SK-N-SH (cell line): Measurements from ENCODE around the gene TMEM138. TPM values are rescaled to one million over a fixed set of nuclear protein-coding genes. Genes with fewer than 3 reads are reported as not detected.

Experiments
- CTCF ChIA-PET: fragments of 300-600, 350-600 bp; formaldehyde crosslinking; extraction: SDS; loops from one replicate; lab custom pipeline; 2021; lab: Yijun Ruan, JAX
- POLR2A ChIA-PET: fragments of 350-600 bp; sonication (Branson Sonifier 250); formaldehyde crosslinking; extraction: SDS; loops from one replicate; lab custom pipeline; 2020; ENCODE audit warnings: antibody characterized with exemption, inconsistent platforms; lab: Yijun Ruan, JAX
- DNase-seq: peaks from one replicate; pipeline ENCODE4 v3.0.0; 2012
- H2AFZ ChIP-seq: fragments of 200-600 bp; sonication (generic); 2 replicates; pipeline ENCODE4 v1.8.1; 2016; ENCODE audit warnings: antibody characterized with exemption, mild to moderate bottlenecking, low read depth
- H3F3A ChIP-seq: fragments of 200-600 bp; sonication (generic); replicated peaks from 2 replicates; pipeline ENCODE3; 2016; ENCODE audit warnings: antibody characterized with exemption, mild to moderate bottlenecking; ENCODE audit not compliant: insufficient read depth
- H3K27ac ChIP-seq, 2 experiments: fragments of 200-500 bp in 1 of 2; fragments of 200-600 bp in 1 of 2; sonication (Bioruptor generic) in 1 of 2; sonication (generic), shearing (Covaris generic) in 1 of 2; 2 replicates each; pipeline versions ENCODE4 v1.5.1 to v1.6.1; 2014 to 2016; ENCODE audit warnings: low read depth in 2 of 2, inconsistent platforms in 1 of 2, low read length in 1 of 2, mild to moderate bottlenecking in 1 of 2, mixed read lengths in 1 of 2
- H3K27me3 ChIP-seq: fragments of 200-600 bp; sonication (generic), shearing (Covaris generic); 2 replicates; pipeline ENCODE4 v1.6.1; 2016; ENCODE audit warnings: mixed run types; ENCODE audit not compliant: insufficient read depth
- H3K36me3 ChIP-seq, 2 experiments: fragments of 200-500 bp in 1 of 2; fragments of 200-600 bp in 1 of 2; sonication (Bioruptor generic) in 1 of 2; sonication (generic) in 1 of 2; replicated peaks in 1 of 2; 2 replicates each; pipeline versions ENCODE3 to v1.5.1; 2014 to 2016; ENCODE audit warnings: low read length in 1 of 2, mild to moderate bottlenecking in 1 of 2; ENCODE audit not compliant: insufficient read depth in 2 of 2, control insufficient read depth in 1 of 2
- H3K4me1 ChIP-seq, 2 experiments: fragments of 200-500 bp in 1 of 2; fragments of 200-600 bp in 1 of 2; sonication (Bioruptor generic) in 1 of 2; sonication (generic), shearing (Covaris generic) in 1 of 2; 2 replicates each; pipeline versions ENCODE4 v1.5.1 to v1.6.1; 2014 to 2016; ENCODE audit warnings: low read depth in 1 of 2, low read length in 1 of 2, mixed run types in 1 of 2; ENCODE audit not compliant: insufficient read depth in 2 of 2, control insufficient read depth in 1 of 2
- H3K4me2 ChIP-seq: fragments of 200-600 bp; sonication (generic), shearing (Covaris generic); 2 replicates; pipeline ENCODE4 v1.6.1; 2017; ENCODE audit warnings: mixed run types
- H3K4me3 ChIP-seq, 2 experiments: fragments of 200-500 bp in 1 of 2; fragments of 200-600 bp in 1 of 2; sonication (Bioruptor generic) in 1 of 2; sonication (generic), shearing (Covaris generic) in 1 of 2; 2 replicates each; pipeline versions ENCODE4 v1.5.1 to v1.8.1; 2014 to 2016; ENCODE audit warnings: low read depth in 2 of 2, inconsistent platforms in 1 of 2, low read length in 1 of 2, mild to moderate bottlenecking in 1 of 2, mixed read lengths in 1 of 2, moderate library complexity in 1 of 2
- H3K79me2 ChIP-seq: fragments of 200-600 bp; sonication (generic); 2 replicates; pipeline ENCODE4 v1.8.1; 2017; ENCODE audit warnings: mild to moderate bottlenecking; ENCODE audit not compliant: insufficient read depth
- H3K9ac ChIP-seq: fragments of 200-600 bp; sonication (generic); 2 replicates; pipeline ENCODE4 v1.6.1; 2017; ENCODE audit warnings: mixed run types
- H3K9me2 ChIP-seq: fragments of 200-600 bp; sonication (generic); 2 replicates; pipeline ENCODE4 v1.6.1; 2017; ENCODE audit warnings: mixed run types
- H3K9me3 ChIP-seq: fragments of 200-600 bp; sonication (generic); 2 replicates; pipeline ENCODE4 v1.6.1; 2017; ENCODE audit warnings: mixed run types, mild to moderate bottlenecking, moderate library complexity
- H4K20me1 ChIP-seq: fragments of 200-600 bp; sonication (generic); 2 replicates; pipeline ENCODE4 v1.6.1; 2017; ENCODE audit warnings: mild to moderate bottlenecking, mixed run types; ENCODE audit not compliant: insufficient read depth
- CTCF ChIP-seq: fragments of 200-600 bp; sonication (generic); IDR thresholded peaks from 2 replicates; pipeline ENCODE4 v1.6.1; 2017; ENCODE audit warnings: antibody characterized with exemption, mild to moderate bottlenecking, moderate library complexity
- EP300 ChIP-seq, 2 experiments: IDR thresholded peaks; 2 replicates each; pipeline versions ENCODE4 v1.4.0 to v1.6.1; 2012; ENCODE audit warnings: borderline replicate concordance in 1 of 2, low read depth in 1 of 2, low read length in 1 of 2
- EZH2phosphoT487 ChIP-seq: fragments of 200-600 bp; sonication (generic); IDR thresholded peaks from 2 replicates; pipeline ENCODE4 v1.6.1; 2017; ENCODE audit warnings: low read depth, mixed run types, mild to moderate bottlenecking, antibody characterized with exemption, moderate library complexity, borderline replicate concordance
- JUND ChIP-seq: IDR thresholded peaks from 2 replicates; pipeline ENCODE4 v1.4.0; 2012
- MAX ChIP-seq: IDR thresholded peaks from 2 replicates; pipeline ENCODE4 v1.4.0; 2012; ENCODE audit warnings: low read depth
- MXI1 ChIP-seq: IDR thresholded peaks from 2 replicates; pipeline ENCODE4 v1.6.1; 2012; ENCODE audit warnings: mild to moderate bottlenecking, low read depth, low read length, improper control_type of control experiment
- NRF1 ChIP-seq: IDR thresholded peaks from 2 replicates; pipeline ENCODE4 v1.6.1; 2012; ENCODE audit warnings: low read depth, mild to moderate bottlenecking, low read length
- REST ChIP-seq: IDR thresholded peaks from 2 replicates; pipeline ENCODE4 v1.6.1; 2012; ENCODE audit warnings: mild to moderate bottlenecking, low read depth, low read length, moderate library complexity
- RXRA ChIP-seq: IDR thresholded peaks from 2 replicates; pipeline ENCODE4 v1.4.0; 2012; ENCODE audit warnings: low read depth, mild to moderate bottlenecking, borderline replicate concordance
- YY1 ChIP-seq: IDR thresholded peaks from 2 replicates; pipeline ENCODE4 v1.4.0; 2012; ENCODE audit warnings: low read depth, mild to moderate bottlenecking
- WGBS: methylation state at CpG from one replicate; pipeline ENCODE4 v1.1.6; 2017; ENCODE audit warnings: low lambda C conversion rate; 5-methylcytosine and 5-hydroxymethylcytosine counted together
- polyA plus RNA-seq, 3 experiments: library from polyadenylated mRNA; depleted of rRNA; stranded (reverse); fragments of >200 nt; gene quantifications; 2 replicates each; pipeline ENCODE4 v1.2.3, GENCODE V29; 2012
- TF ChIP-seq, protein P1 (sequence below): IDR thresholded peaks from 2 replicates; pipeline ENCODE4 v1.4.0; 2012; ENCODE audit warnings: low read depth, borderline replicate concordance

TMEM138 gene
- polyA plus RNA-seq, 1 of the 3 experiments (the other 2 are of a cell fraction) = 82.2 TPM

DNA sequence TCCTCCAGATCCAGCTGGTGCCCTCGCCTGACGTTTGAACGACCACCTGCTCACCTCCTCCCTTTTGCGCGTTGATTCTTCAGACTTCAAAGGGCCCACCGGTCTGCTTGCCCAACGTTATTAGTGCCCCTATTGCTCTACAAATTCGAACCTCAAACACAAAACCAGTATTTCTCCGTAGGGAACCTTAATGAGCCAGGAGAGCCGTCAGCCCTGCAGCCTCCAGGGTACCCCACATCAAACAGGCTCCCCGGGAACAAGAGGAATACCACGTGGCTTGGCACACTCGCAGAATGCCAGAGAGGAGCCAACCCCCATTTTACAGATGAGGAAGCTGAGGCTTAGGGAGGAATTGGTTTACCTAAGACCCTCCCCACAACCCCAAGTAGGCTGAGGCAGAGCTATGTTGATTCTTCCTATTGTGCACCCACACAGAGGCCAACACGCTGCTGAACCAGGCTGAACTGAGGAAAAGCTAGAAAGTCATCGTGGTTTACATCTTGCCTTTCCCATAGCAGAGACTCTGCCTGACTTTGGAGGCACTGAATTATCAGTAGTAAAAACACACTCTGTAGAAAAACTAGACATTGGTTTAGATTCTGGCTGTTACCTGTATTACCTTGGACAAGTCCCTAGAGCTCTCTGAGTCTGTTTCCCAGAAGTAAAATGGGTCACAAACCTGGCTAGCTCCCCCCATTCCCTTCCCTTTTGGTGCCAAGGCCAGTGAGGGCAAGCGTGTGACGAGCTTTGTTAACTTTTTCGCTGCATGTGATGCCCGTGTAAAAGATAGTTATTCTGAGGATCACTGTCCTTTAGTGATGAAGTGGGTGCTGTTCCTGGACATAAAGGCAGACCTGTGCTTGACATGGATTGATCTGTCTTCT lies 28.4 kb upstream of the TMEM138 start:
- no peaks in the 10 kb centered on the region for H3K9me2 ChIP-seq
- peaks cover 20% of the 10 kb centered on the region for H4K20me1 ChIP-seq
- peak overlapping the region; percentile 74 to 96; a peak in 3 of 4 replicates for H3K27ac ChIP-seq
- peaks cover 4% of the 10 kb centered on the region for H3F3A ChIP-seq
- peaks cover 42% of the 10 kb centered on the region for H3K79me2 ChIP-seq
- peaks cover 17 to 40% of the 10 kb centered on the region in 2 experiments for H3K4me1 ChIP-seq
- peak; percentile 36 for DNase-seq
- TF ChIP-seq CTCF (no peak), YY1 (no peak), JUND (no peak), EP300 (IDR thresholded peaks at IDR 0.05; ENCODE audit: borderline replicate concordance in 1 of 2, low read depth in 1 of 2, low read length in 1 of 2) (no peak), RXRA (no peak), MXI1 (no peak), MAX (no peak), EZH2phosphoT487 (no peak), NRF1 (no peak), REST (no peak)
- TF ChIP-seq, protein P1, sequence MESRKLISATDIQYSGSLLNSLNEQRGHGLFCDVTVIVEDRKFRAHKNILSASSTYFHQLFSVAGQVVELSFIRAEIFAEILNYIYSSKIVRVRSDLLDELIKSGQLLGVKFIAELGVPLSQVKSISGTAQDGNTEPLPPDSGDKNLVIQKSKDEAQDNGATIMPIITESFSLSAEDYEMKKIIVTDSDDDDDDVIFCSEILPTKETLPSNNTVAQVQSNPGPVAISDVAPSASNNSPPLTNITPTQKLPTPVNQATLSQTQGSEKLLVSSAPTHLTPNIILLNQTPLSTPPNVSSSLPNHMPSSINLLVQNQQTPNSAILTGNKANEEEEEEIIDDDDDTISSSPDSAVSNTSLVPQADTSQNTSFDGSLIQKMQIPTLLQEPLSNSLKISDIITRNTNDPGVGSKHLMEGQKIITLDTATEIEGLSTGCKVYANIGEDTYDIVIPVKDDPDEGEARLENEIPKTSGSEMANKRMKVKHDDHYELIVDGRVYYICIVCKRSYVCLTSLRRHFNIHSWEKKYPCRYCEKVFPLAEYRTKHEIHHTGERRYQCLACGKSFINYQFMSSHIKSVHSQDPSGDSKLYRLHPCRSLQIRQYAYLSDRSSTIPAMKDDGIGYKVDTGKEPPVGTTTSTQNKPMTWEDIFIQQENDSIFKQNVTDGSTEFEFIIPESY = no peak
- TF ChIP-seq, all 33 proteins: peak for 0
- Histone ChIP-seq H3K9ac (peak overlapping the region; percentile 99), H3K36me3 (peaks cover 11 to 21% of the 10 kb centered on the region in 2 experiments), H3K27me3 (no peaks in the 10 kb centered on the region), H3K4me3 (peak overlapping the region; percentile 92 to 93), H3K9me3 (no peaks in the 10 kb centered on the region), H3K4me2 (peak overlapping the region; percentile 96), H2AFZ (peak overlapping the region; percentile 84)
- ChIA-PET POLR2A (interaction anchor here (0.7 to 4.3 kb wide), 7 partner anchors 11 to 96 kb away, joined by 3 to 48 read pairs (median 4); partner anchors contain the start of genes CPSF7, CYB561A3, SDHAF2 and TMEM138), CTCF (interaction anchor here (0.8 to 7.9 kb wide), 7 partner anchors 24 to 305 kb away, joined by 3 to 300 read pairs (median 6); partner anchors contain the start of genes CYB561A3, TMEM138 and TMEM216)
- 34% methylated on average over 16 of the region's 19 CpGs for WGBS
